ENCODE results near the gene SCAMP2.

DNA sequence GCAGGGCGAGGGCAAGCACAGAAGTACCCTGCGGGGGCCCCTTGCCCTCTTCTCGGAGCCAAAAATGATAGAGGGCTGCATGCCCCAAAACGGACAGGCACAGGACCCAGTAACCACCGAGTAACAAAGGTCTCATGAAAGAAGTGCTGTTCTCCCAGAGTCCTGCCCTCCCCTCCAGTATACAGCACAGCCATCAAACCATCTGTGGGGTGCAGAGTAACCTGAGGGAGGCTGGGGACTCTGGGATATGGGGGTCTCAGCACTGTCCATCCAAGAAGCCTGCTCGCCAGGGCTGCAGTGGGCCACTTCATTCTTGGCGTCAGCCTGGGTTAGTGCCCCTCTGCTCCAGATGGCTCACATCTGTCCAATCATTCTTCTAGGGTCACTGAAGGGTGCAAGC is 36.3 kb downstream of the SCAMP2 start:
- TF ChIP-seq EZH2 (IDR thresholded peaks at IDR 0.05; ENCODE audit: low read length, unreplicated experiment) (no peak), CTCF (conservative IDR thresholded peaks at IDR 0.05; ENCODE audit: low read depth, low read length) (no peak)
